NCI-H748 (cell line): ENCODE measurements around the gene MAP3K14.

Experiments
- DNase-seq: peaks from one replicate; lab custom pipeline; 2025; ENCODE audit not compliant: unreplicated experiment; lab: John Stamatoyannopoulos, UW

Gene MAP3K14

GRCh38 chr17:45238155-45238774, 78.6 kb downstream of the MAP3K14 start:
- DNase-seq = no peak

GRCh38 chr17:45237686-45238085, 79.1 kb downstream of the MAP3K14 start:
- DNase-seq = no peak

- no peak for DNase-seq
Observed at GRCh38 chr17:45236282-45236606, 80.6 kb downstream of the MAP3K14 start.

- DNase-seq = peak; percentile 72
Observed at GRCh38 chr17:45235416-45236281, 81.2 kb downstream of the MAP3K14 start.

GRCh38 chr17:45234641-45235415, 82.0 kb downstream of the MAP3K14 start:
- DNase-seq = peak; percentile 76

GRCh38 chr17:45233423-45233924, 83.3 kb downstream of the MAP3K14 start:
- DNase-seq = no peak

- no peak for DNase-seq
Observed at GRCh38 chr17:45232514-45233422, 84.1 kb downstream of the MAP3K14 start.

- peak; percentile 18 for DNase-seq
Observed at GRCh38 chr17:45231481-45232116, 85.2 kb downstream of the MAP3K14 start.

GRCh38 chr17:45230787-45231480, 85.9 kb downstream of the MAP3K14 start:
- DNase-seq = no peak

GRCh38 chr17:45230410-45230786, 86.4 kb downstream of the MAP3K14 start:
- no peak for DNase-seq

GRCh38 chr17:45229681-45230409, 87.0 kb downstream of the MAP3K14 start:
- DNase-seq = no peak

- no peak for DNase-seq
Observed at GRCh38 chr17:45228763-45229539, 87.9 kb downstream of the MAP3K14 start.

GRCh38 chr17:45227926-45228762, 88.7 kb downstream of the MAP3K14 start:
- no peak for DNase-seq

- DNase-seq = no peak
Observed at GRCh38 chr17:45227101-45227925, 89.5 kb downstream of the MAP3K14 start.

- DNase-seq = no peak
Observed at GRCh38 chr17:45226576-45226975, 90.2 kb downstream of the MAP3K14 start.

GRCh38 chr17:45225964-45226530, 90.8 kb downstream of the MAP3K14 start:
- no peak for DNase-seq
